SKM-1 treated with dmso at 0.1 percent for 144 hours (cell line): ENCODE data around the gene CDCP2.

Experiments
- DNase-seq: peaks from one replicate; lab custom pipeline; 2025; ENCODE audit not compliant: unreplicated experiment; lab: John Stamatoyannopoulos, UW

Gene CDCP2

DNA sequence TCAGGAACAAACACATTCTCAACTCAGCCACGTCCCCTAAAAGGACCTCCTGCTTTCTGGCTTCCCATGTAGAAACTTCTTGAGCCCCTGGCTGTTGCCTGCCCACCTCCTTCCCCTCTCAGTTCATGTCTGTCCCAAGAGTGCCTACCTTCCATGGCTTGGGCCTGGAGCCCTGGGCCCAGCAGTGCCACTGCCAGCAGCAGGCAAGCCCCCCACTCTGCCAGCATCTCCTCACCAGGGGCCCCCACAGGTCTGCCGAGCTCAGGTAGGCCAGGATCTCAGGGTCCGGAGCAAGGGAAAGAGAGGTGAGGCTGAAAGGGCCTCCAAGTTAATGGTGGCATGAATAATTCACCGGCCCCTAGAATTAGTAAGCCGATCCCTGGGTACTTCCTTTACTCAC is at the start of gene CDCP2:
CDCP2 (minus strand) TSS at position 305 of the 400 bp plus-strand sequence; CDS start at position 227, 78 bp downstream.
- no peak for DNase-seq

- DNase-seq, result no peak
Observed at GRCh38 chr1:54200519-54200997, 47.8 kb upstream of the CDCP2 start.

- DNase-seq, result peak; percentile 97
Observed at GRCh38 chr1:54199765-54200518, 47.1 kb upstream of the CDCP2 start, which contains the start of the genes CYB5RL and MRPL37. TSS of gene CYB5RL (minus strand) at chr1:54200030. CDS start at chr1:54195616, 4,414 bp downstream. TSS of gene MRPL37 (plus strand) at chr1:54200167. CDS start at chr1:54200244, 77 bp downstream.

DNA sequence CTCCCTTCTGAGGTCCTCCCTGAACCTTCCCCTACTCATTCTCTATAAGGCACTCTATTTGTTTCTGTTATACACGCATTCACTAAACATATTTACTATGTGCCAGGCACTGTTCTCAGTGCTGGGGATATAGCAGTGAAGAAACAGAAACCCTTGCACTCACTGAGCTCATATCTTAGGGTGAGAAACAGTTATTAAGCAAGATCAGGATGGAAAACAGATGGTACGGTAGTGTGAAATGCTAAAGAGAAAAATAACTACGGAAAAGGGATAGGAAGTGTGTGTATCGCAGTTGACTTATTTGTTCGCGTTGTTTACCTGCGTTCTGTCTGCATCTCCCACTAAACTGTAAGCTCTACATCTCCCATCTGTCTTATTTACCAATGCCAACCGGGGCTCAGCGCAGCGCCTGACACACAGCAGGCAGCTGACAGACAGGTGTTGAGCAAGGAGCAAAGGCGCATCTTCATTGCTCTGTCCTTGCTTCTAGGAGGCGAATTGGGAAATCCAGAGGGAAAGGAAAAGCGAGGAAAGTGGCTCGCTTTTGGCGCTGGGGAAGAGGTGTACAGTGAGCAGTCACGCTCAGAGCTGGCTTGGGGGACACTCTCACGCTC is 46.5 kb upstream of the CDCP2 start:
- no peak for DNase-seq

GRCh38 chr1:54193453-54193852 is 40.7 kb upstream of the CDCP2 start:
- DNase-seq, result no peak

GRCh38 chr1:54191525-54191924 is 38.7 kb upstream of the CDCP2 start:
- no peak for DNase-seq

DNA sequence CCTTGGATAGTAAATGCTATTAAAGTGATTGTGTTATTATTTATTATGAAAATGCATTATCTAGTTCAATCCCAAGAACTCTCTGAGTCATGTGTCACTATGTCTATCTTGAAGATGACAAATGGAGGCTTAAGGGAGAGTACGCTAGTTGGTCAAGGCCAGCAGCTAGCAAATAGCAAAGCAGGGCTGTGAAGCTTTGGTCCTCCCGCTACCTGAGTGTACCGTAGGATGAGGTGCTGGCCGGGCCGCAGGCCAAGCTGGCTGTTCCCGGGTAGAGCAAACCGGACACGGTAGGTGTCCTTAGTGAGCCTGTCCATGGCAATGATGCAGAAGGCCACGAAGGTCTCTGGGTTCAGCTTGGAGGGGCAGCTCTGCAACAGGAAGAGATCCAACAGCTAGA is 37.7 kb upstream of the CDCP2 start:
- DNase-seq, result no peak

- DNase-seq, result no peak
Observed at GRCh38 chr1:54188291-54188690, 35.5 kb upstream of the CDCP2 start.

- no peak for DNase-seq
Observed at GRCh38 chr1:54186056-54186455, 33.3 kb upstream of the CDCP2 start.

DNA sequence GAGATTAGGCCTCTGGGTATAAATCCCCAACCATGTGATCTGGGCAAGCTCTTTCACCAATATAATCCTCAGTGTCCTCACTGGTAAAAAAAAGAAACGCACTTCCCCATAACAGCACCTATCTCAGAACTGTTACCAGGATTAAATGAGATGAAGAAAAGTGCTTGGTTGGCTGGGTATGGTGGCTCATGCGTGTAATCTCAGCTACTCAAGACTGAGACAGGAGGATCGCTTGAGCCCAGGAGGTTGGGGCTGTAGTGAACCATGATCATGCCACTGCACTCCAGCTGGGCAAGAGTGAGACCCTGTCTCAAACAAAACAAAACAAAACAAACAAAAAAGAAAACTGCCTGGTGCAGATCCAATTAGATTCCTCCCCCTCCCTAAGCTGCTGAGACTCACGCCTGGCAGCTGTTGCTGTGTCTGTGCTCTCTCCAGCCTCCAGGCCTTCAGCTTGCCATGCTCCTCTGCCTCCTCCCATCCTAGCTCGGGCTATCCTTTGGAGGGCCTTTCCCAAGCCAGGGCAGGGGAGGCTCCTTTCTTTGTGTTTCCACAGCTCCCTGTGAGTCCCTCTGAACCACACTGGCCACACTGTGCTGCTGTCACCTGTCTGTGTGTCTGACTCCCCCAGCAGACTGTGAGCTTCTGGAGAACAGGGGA is 28.0 kb upstream of the CDCP2 start:
- DNase-seq, result no peak

- DNase-seq, result no peak
Observed at GRCh38 chr1:54178296-54179070, 25.7 kb upstream of the CDCP2 start.

DNA sequence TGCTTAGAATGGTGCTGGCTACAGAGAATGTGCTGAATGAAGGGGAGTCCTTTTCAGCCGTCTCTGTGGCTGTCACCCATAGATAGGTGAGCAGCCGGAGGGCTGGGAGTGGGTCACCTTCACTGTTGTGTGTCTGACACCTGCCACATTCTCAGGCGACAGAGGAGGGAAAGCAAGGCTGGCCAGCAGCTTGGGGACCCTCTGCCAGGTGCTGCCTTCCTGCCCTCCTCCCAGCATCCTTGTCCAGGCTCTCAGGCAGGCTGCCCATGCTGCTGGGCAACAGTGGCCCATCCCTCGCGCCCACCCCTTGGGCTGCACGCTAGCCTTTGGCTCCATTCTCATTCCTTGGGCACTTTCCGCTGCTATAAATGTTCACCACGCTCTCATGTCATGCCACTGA is 24.9 kb upstream of the CDCP2 start:
- DNase-seq, result no peak

- no peak for DNase-seq
Observed at GRCh38 chr1:54176621-54177327, 24.0 kb upstream of the CDCP2 start.

DNA sequence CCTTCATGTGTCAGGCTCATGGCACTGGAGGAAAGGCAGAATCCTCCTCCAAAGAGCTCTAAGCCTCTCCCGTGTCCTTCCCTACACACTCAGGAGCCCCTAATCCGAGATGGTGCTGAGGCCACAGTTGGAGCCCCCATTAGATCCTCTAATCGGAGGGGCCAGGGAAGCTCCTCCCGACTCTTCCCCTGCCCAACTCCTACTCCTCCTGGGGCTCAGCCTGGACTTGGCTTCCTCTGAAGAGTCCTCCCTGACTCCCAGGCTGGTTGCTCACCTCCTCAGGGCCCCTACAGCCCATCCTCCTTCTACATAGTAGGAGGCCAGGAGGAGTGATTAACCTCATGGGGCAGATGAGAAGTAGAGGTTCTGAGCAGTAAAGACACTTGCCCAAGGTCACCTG is 21.3 kb upstream of the CDCP2 start:
- no peak for DNase-seq

GRCh38 chr1:54173681-54174080 is 20.9 kb upstream of the CDCP2 start:
- DNase-seq, result no peak

- DNase-seq, result no peak
Observed at GRCh38 chr1:54172614-54173599, 20.1 kb upstream of the CDCP2 start.

GRCh38 chr1:54171606-54172005 is 18.8 kb upstream of the CDCP2 start:
- no peak for DNase-seq

DNA sequence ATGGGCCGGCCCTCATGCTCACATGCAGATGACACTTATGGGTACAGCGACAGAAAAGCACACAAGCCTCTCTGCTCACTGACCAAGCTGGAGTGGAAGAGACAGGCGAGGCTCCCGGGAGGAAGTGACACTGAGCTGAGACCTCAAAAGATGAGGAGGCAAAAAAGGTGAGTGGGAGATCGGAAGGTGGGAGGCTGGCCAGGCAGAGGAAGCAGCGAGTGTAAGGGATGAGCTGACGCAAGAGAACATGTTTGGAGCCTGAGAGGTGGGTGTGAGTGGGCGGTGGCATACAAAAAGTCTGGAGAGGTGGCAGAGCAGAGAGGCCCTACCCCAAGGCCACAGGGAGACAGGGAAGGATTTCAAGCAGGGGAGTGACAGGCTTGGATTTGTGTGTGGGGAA is 18.2 kb upstream of the CDCP2 start:
- DNase-seq, result no peak

- no peak for DNase-seq
Observed at GRCh38 chr1:54169068-54169467, 16.3 kb upstream of the CDCP2 start.
